DOHH2 (cell line): ENCODE results near the gene OR2T10.

Experiments used
- H3F3A ChIP-seq: fragments of 200-600 bp; sonication (generic), shearing (Covaris generic); 2 replicates; pipeline ENCODE4 v1.6.0; 2016; ENCODE audit warnings: antibody characterized with exemption, mild to moderate bottlenecking; ENCODE audit not compliant: control insufficient read depth, insufficient read depth
- H3K27ac ChIP-seq: fragments of 200-600 bp; sonication (generic); 2 replicates; pipeline ENCODE4 v1.5.1; 2014; ENCODE audit warnings: low read depth, mild to moderate bottlenecking, low read length, moderate library complexity
- H3K27me3 ChIP-seq: fragments of 200-600 bp; sonication (generic); 2 replicates; pipeline ENCODE4 v1.6.1; 2014; ENCODE audit warnings: mild to moderate bottlenecking, low read length, mixed read lengths; ENCODE audit not compliant: control insufficient read depth
- H3K36me3 ChIP-seq: fragments of 200-600 bp; sonication (generic); 2 replicates; pipeline ENCODE4 v1.6.1; 2014; ENCODE audit warnings: mild to moderate bottlenecking, low read length, moderate library complexity, mixed read lengths; ENCODE audit not compliant: control insufficient read depth
- H3K4me1 ChIP-seq: fragments of 200-600 bp; sonication (generic); 2 replicates; pipeline ENCODE4 v1.6.1; 2014; ENCODE audit warnings: mild to moderate bottlenecking, low read length, mixed read lengths; ENCODE audit not compliant: control insufficient read depth
- H3K4me2 ChIP-seq: fragments of 200-600 bp; sonication (generic); 2 replicates; pipeline ENCODE4 v1.6.0; 2014; ENCODE audit warnings: mild to moderate bottlenecking, low read length, moderate library complexity
- H3K4me3 ChIP-seq: fragments of 200-600 bp; sonication (generic); 2 replicates; pipeline ENCODE4 v1.5.1; 2014; ENCODE audit warnings: mild to moderate bottlenecking, low read length, mixed read lengths
- H3K79me2 ChIP-seq: fragments of 200-600 bp; sonication (generic); 2 replicates; pipeline ENCODE4 v1.6.1; 2014; ENCODE audit warnings: mild to moderate bottlenecking, low read length, mixed read lengths; ENCODE audit not compliant: control insufficient read depth
- H3K9me2 ChIP-seq: fragments of 200-600 bp; sonication (generic); replicated peaks from 2 replicates; pipeline ENCODE4 v1.6.1; 2014; ENCODE audit warnings: mild to moderate bottlenecking, low read length, mixed read lengths; ENCODE audit not compliant: control insufficient read depth
- H3K9me3 ChIP-seq: fragments of 200-600 bp; sonication (generic); 2 replicates; pipeline ENCODE4 v1.6.1; 2014; ENCODE audit warnings: antibody characterized with exemption, low read length, mixed read lengths; ENCODE audit not compliant: control insufficient read depth, insufficient read depth
- H4K20me1 ChIP-seq: fragments of 200-600 bp; sonication (generic); 2 replicates; pipeline ENCODE4 v1.6.0; 2014; ENCODE audit warnings: low read depth, mild to moderate bottlenecking, antibody characterized with exemption, low read length, moderate library complexity; ENCODE audit not compliant: control insufficient read depth, insufficient read depth
- EZH2phosphoT487 ChIP-seq: fragments of 200-600 bp; sonication (generic); IDR thresholded peaks from 2 replicates; pipeline ENCODE4 v1.6.1; 2017; ENCODE audit warnings: borderline replicate concordance, mild to moderate bottlenecking, antibody characterized with exemption, low read length, moderate library complexity, mixed read lengths
- TF ChIP-seq, protein P1 (sequence below): fragments of 200-600 bp; sonication (generic); IDR thresholded peaks from one replicate; pipeline ENCODE4 v1.5.1; 2014; ENCODE audit warnings: antibody characterized with exemption, mild to moderate bottlenecking, low read depth, low read length; ENCODE audit not compliant: poor library complexity, severe bottlenecking

OR2T10 gene

DNA sequence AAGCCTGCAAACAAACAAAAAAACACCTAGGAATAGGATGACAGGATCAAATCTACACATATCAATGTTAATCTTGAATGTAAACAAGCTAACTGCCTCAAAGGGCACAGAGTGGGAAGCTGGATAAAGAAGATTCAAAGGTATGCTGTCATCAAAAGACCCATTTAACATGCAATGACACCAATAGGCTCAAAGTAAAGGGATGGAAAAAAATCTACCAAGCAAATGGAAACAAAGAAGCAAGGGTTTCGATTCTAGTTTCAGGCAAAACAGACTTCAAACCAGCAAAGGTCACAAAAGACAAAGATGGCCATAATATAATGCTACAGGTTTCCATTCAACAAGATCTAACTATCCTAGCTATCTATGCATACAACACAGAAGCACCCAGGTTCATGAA lies 16.2 kb upstream of the OR2T10 start:
- Histone ChIP-seq H3K4me3 (no peak overlapping the region), H3K9me2 (no peaks in the 10 kb centered on the region), H3K36me3 (no peaks in the 10 kb centered on the region), H3K27ac (no peak overlapping the region), H3K27me3 (peaks cover 5% of the 10 kb centered on the region; the same call in 1 of the 2 replicates), H4K20me1 (no peaks in the 10 kb centered on the region), H3K4me1 (no peaks in the 10 kb centered on the region), H3F3A (no peaks in the 10 kb centered on the region), H3K4me2 (no peak overlapping the region), H3K9me3 (no peaks in the 10 kb centered on the region), H3K79me2 (no peaks in the 10 kb centered on the region)
- no peak for TF ChIP-seq EZH2phosphoT487
- TF ChIP-seq, protein P1, sequence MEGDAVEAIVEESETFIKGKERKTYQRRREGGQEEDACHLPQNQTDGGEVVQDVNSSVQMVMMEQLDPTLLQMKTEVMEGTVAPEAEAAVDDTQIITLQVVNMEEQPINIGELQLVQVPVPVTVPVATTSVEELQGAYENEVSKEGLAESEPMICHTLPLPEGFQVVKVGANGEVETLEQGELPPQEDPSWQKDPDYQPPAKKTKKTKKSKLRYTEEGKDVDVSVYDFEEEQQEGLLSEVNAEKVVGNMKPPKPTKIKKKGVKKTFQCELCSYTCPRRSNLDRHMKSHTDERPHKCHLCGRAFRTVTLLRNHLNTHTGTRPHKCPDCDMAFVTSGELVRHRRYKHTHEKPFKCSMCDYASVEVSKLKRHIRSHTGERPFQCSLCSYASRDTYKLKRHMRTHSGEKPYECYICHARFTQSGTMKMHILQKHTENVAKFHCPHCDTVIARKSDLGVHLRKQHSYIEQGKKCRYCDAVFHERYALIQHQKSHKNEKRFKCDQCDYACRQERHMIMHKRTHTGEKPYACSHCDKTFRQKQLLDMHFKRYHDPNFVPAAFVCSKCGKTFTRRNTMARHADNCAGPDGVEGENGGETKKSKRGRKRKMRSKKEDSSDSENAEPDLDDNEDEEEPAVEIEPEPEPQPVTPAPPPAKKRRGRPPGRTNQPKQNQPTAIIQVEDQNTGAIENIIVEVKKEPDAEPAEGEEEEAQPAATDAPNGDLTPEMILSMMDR = no peak

DNA sequence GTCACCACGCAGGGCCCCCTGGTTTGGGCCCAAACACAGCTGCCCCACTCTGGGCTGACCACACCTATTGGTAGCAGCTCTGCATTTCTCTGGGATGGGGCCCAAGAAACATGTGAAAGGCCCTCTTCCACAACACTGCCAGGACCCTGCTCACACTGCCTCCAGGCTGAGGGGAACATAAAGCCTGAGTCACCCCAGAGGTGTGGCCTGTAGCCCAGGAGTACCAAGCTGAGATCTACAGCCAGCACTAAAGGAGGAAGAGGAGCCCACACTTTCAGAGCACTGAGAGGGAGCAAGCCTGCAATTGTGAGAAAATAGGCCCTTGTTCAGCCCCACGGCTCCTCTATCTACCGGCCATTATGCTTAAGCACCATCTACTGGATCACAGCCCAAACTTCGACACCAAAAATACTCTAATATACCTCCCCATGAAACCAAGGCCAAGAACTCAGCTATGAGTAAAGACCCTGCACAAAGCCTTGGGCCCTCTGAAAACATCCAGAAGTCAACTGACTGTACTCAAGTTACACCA lies 14.4 kb upstream of the OR2T10 start:
- H3K4me1 ChIP-seq = no peaks in the 10 kb centered on the region
- H3K36me3 ChIP-seq = no peaks in the 10 kb centered on the region
- H3K27ac ChIP-seq = no peak overlapping the region
- H3K9me2 ChIP-seq = no peaks in the 10 kb centered on the region
- no peaks in the 10 kb centered on the region for H3K9me3 ChIP-seq
- no peaks in the 10 kb centered on the region for H4K20me1 ChIP-seq
- peaks cover 5% of the 10 kb centered on the region; the same call in 1 of the 2 replicates for H3K27me3 ChIP-seq
- H3K4me2 ChIP-seq = no peak overlapping the region
- H3K79me2 ChIP-seq = no peaks in the 10 kb centered on the region
- no peak for TF ChIP-seq EZH2phosphoT487
- TF ChIP-seq, protein P1 = no peak
- no peak overlapping the region for H3K4me3 ChIP-seq
- no peaks in the 10 kb centered on the region for H3F3A ChIP-seq

DNA sequence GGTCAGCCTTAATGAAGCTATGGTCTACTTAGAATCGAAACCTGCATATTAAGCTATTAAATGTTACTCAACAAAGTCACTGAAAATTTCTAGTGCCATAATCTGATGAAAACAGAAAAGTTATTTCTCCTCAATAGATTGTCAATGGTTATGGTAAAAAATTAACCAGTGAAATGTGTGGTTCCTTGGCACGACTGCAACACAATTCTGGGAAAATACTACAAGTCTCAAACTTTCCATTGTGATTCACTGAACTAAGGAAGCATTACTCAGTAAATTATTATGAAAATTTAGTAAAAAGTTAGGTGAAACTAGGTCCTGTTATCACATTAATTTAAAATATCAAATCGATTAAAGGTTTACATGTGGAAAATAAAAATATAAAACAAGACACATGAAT lies 12.8 kb upstream of the OR2T10 start:
- H3K36me3 ChIP-seq = no peaks in the 10 kb centered on the region
- no peak for TF ChIP-seq EZH2phosphoT487
- TF ChIP-seq, protein P1 = no peak
- H3K27ac ChIP-seq = no peak overlapping the region
- H3F3A ChIP-seq = no peaks in the 10 kb centered on the region
- no peaks in the 10 kb centered on the region for H3K79me2 ChIP-seq
- peaks cover 5% of the 10 kb centered on the region; the same call in 1 of the 2 replicates for H3K27me3 ChIP-seq
- H3K4me3 ChIP-seq = no peak overlapping the region
- no peaks in the 10 kb centered on the region for H3K4me1 ChIP-seq
- H3K9me3 ChIP-seq = no peaks in the 10 kb centered on the region
- H3K9me2 ChIP-seq = no peaks in the 10 kb centered on the region
- H4K20me1 ChIP-seq = no peaks in the 10 kb centered on the region
- no peak overlapping the region for H3K4me2 ChIP-seq
